Neural cell (in vitro differentiated cells): ENCODE measurements around the gene ZIC4. TPM values are rescaled to one million over a fixed set of nuclear protein-coding genes. Genes with fewer than 3 reads are reported as not detected.

Experiments used
- H2AFZ ChIP-seq: fragments of 200-600, 300-800 bp; sonication (generic), shearing (Covaris generic); 2 replicates; pipeline ENCODE4 v1.6.0; 2014; ENCODE audit warnings: low read depth, mild to moderate bottlenecking, antibody characterized with exemption, low read length, moderate library complexity
- H3F3A ChIP-seq: fragments of 200-600 bp; shearing (Covaris generic); 2 replicates; pipeline ENCODE4 v1.6.1; 2016; ENCODE audit warnings: mild to moderate bottlenecking, moderate library complexity, mixed read lengths, antibody characterized with exemption, low read length; ENCODE audit not compliant: insufficient read depth, poor library complexity, severe bottlenecking
- H3K27ac ChIP-seq: fragments of 200-600, 300-800 bp; sonication (generic), shearing (Covaris generic); 2 replicates; pipeline ENCODE4 v1.5.1; 2014; ENCODE audit warnings: mild to moderate bottlenecking, low read length, moderate library complexity
- H3K27me3 ChIP-seq: fragments of 300-800, 200-600 bp; sonication (generic), shearing (Covaris generic); 2 replicates; pipeline ENCODE4 v1.6.0; 2014; ENCODE audit warnings: mild to moderate bottlenecking, low read depth, low read length, moderate library complexity; ENCODE audit not compliant: insufficient read depth
- H3K36me3 ChIP-seq: fragments of 300-800, 200-600 bp; sonication (generic), shearing (Covaris generic); 2 replicates; pipeline ENCODE4 v1.5.1; 2014; ENCODE audit warnings: mild to moderate bottlenecking, antibody characterized with exemption, low read length, moderate library complexity; ENCODE audit not compliant: insufficient read depth
- H3K4me2 ChIP-seq: fragments of 300-800, 200-600 bp; sonication (generic), shearing (Covaris generic); 2 replicates; pipeline ENCODE4 v1.6.0; 2014; ENCODE audit warnings: mild to moderate bottlenecking, low read length
- H3K4me3 ChIP-seq: fragments of 300-800, 200-600 bp; sonication (generic), shearing (Covaris generic); 2 replicates; pipeline ENCODE4 v1.5.1; 2014; ENCODE audit warnings: mild to moderate bottlenecking, low read length, moderate library complexity
- H3K79me2 ChIP-seq: fragments of 200-600 bp; shearing (Covaris generic); replicated peaks from 2 replicates; pipeline ENCODE4 v1.6.0; 2014; ENCODE audit warnings: mild to moderate bottlenecking, low read length, moderate library complexity; ENCODE audit not compliant: insufficient read depth
- H3K9ac ChIP-seq: fragments of 300-800, 200-600 bp; sonication (generic), shearing (Covaris generic); 2 replicates; pipeline ENCODE4 v1.6.1; 2016; ENCODE audit warnings: mild to moderate bottlenecking, low read length, mixed read lengths
- H3K9me2 ChIP-seq: fragments of 200-600 bp; shearing (Covaris generic); 2 replicates; pipeline ENCODE4 v1.6.1; 2016; ENCODE audit warnings: mild to moderate bottlenecking, low read length, mixed read lengths; ENCODE audit not compliant: insufficient read depth
- H3K9me3 ChIP-seq: fragments of 200-600, 300-800 bp; sonication (generic), shearing (Covaris generic); 2 replicates; pipeline ENCODE4 v1.6.1; 2016; ENCODE audit warnings: mild to moderate bottlenecking, mixed run types, low read length, moderate library complexity, mixed read lengths
- H4K20me1 ChIP-seq: fragments of 200-600 bp; shearing (Covaris generic); 2 replicates; pipeline ENCODE4 v1.6.1; 2016; ENCODE audit warnings: mild to moderate bottlenecking, mixed run types; ENCODE audit not compliant: insufficient read depth
- CTCF ChIP-seq: fragments of 450-650 bp; IDR thresholded peaks from 2 replicates; pipeline ENCODE4 v1.5.1; 2014; ENCODE audit warnings: antibody characterized with exemption, mild to moderate bottlenecking, moderate library complexity; ENCODE audit not compliant: poor library complexity, severe bottlenecking
- EP300 ChIP-seq: fragments of 450-650 bp; conservative IDR thresholded peaks from 2 replicates; pipeline ENCODE4 v1.6.1; 2014; ENCODE audit warnings: antibody characterized with exemption, mild to moderate bottlenecking, moderate library complexity; ENCODE audit not compliant: poor library complexity, severe bottlenecking
- EZH2 ChIP-seq: fragments of 200-600, 300-800 bp; shearing (Covaris generic), sonication (generic); IDR thresholded peaks from 2 replicates; pipeline ENCODE4 v1.6.1; 2014; ENCODE audit warnings: antibody characterized with exemption, low read length, borderline replicate concordance, mild to moderate bottlenecking; ENCODE audit not compliant: insufficient read depth, poor library complexity, severe bottlenecking
- MXI1 ChIP-seq: fragments of 450-650 bp; conservative IDR thresholded peaks from 2 replicates; pipeline ENCODE4 v1.6.1; 2014; ENCODE audit warnings: antibody characterized with exemption, mild to moderate bottlenecking; ENCODE audit not compliant: poor library complexity, severe bottlenecking
- POLR2AphosphoS5 ChIP-seq: IDR thresholded peaks from 2 replicates; pipeline ENCODE4 v1.6.1; 2012
- RAD21 ChIP-seq: fragments of 450-650 bp; conservative IDR thresholded peaks from 2 replicates; pipeline ENCODE4 v1.6.1; 2014; ENCODE audit warnings: antibody characterized with exemption, mild to moderate bottlenecking, moderate library complexity
- REST ChIP-seq: IDR thresholded peaks from 2 replicates; pipeline ENCODE4 v1.6.1; 2012; ENCODE audit warnings: borderline replicate concordance
- SMC3 ChIP-seq: fragments of 450-650 bp; conservative IDR thresholded peaks from 2 replicates; pipeline ENCODE4 v1.6.1; 2014; ENCODE audit warnings: antibody characterized with exemption, mild to moderate bottlenecking, moderate library complexity; ENCODE audit not compliant: poor library complexity
- TAF1 ChIP-seq: IDR thresholded peaks from 2 replicates; pipeline ENCODE4 v1.6.1; 2012; ENCODE audit warnings: low read depth
- polyA plus RNA-seq: library from polyadenylated mRNA; depleted of rRNA; stranded (reverse); fragments of >200 nt; gene quantifications from 2 replicates; pipeline ENCODE4 v1.2.3, GENCODE V29; 2014

ZIC4 gene
- polyA plus RNA-seq, 1 donor from 2014 or later: 8.6 TPM

- H2AFZ ChIP-seq: no peak overlapping the region
- no peaks in the 10 kb centered on the region for H3K36me3 ChIP-seq
- H3K9ac ChIP-seq: no peak overlapping the region
- H3K4me2 ChIP-seq: no peak overlapping the region
- H4K20me1 ChIP-seq: no peaks in the 10 kb centered on the region
- H3K27ac ChIP-seq: no peak overlapping the region
- no peaks in the 10 kb centered on the region for H3K9me3 ChIP-seq
- peaks cover 41% of the 10 kb centered on the region for H3K27me3 ChIP-seq
- H3K4me3 ChIP-seq: no peak overlapping the region
- peaks cover 5% of the 10 kb centered on the region for H3F3A ChIP-seq
- H3K9me2 ChIP-seq: no peaks in the 10 kb centered on the region
- peaks cover 97% of the 10 kb centered on the region for H3K79me2 ChIP-seq
- TF ChIP-seq CTCF: no peak
- TF ChIP-seq EP300: peak; percentile 79
- no peak for TF ChIP-seq RAD21
- TF ChIP-seq SMC3: no peak
- TF ChIP-seq MXI1: no peak
- no peak for TF ChIP-seq TAF1
- no peak for TF ChIP-seq EZH2
- TF ChIP-seq POLR2AphosphoS5: peak; percentile 66
- TF ChIP-seq REST: peak; percentile 43
These were observed 4.2 kb downstream of the ZIC4 start for GRCh38 chr3:147402159-147402558.

- Histone ChIP-seq H4K20me1 (no peaks in the 10 kb centered on the region), H3K9me2 (no peaks in the 10 kb centered on the region), H2AFZ (no peak overlapping the region), H3K4me2 (no peak overlapping the region), H3F3A (no peaks in the 10 kb centered on the region), H3K9me3 (no peaks in the 10 kb centered on the region), H3K36me3 (no peaks in the 10 kb centered on the region), H3K27me3 (peaks cover 40% of the 10 kb centered on the region), H3K79me2 (peaks cover 94% of the 10 kb centered on the region), H3K9ac (no peak overlapping the region), H3K27ac (no peak overlapping the region), H3K4me3 (no peak overlapping the region)
- no peak for TF ChIP-seq TAF1
- TF ChIP-seq CTCF: no peak
- TF ChIP-seq MXI1: no peak
- TF ChIP-seq SMC3: no peak
- TF ChIP-seq POLR2AphosphoS5: no peak
- TF ChIP-seq EP300: no peak
- no peak for TF ChIP-seq RAD21
- no peak for TF ChIP-seq EZH2
- no peak for TF ChIP-seq REST
These were observed 4.9 kb downstream of the ZIC4 start for GRCh38 chr3:147401421-147401820.
